ENCODE results near the gene URB1. TPM values are rescaled to one million over a fixed set of nuclear protein-coding genes. Genes with fewer than 3 reads are reported as not detected.

Gene URB1
- total and polyA plus RNA-seq, 8 donors, result 11.4 to 15.7 (median 14.2) TPM

- Histone ChIP-seq H3K27ac (no peak overlapping the region), H3K4me3 (no peak overlapping the region), H3K4me1 (no peaks in the 10 kb centered on the region), H3K9me3 (no peaks in the 10 kb centered on the region), H3K36me3 (peaks cover 0 to 40% of the 10 kb centered on the region in 2 donors), H3K27me3 (no peaks in the 10 kb centered on the region)
- TF ChIP-seq, protein P1, sequence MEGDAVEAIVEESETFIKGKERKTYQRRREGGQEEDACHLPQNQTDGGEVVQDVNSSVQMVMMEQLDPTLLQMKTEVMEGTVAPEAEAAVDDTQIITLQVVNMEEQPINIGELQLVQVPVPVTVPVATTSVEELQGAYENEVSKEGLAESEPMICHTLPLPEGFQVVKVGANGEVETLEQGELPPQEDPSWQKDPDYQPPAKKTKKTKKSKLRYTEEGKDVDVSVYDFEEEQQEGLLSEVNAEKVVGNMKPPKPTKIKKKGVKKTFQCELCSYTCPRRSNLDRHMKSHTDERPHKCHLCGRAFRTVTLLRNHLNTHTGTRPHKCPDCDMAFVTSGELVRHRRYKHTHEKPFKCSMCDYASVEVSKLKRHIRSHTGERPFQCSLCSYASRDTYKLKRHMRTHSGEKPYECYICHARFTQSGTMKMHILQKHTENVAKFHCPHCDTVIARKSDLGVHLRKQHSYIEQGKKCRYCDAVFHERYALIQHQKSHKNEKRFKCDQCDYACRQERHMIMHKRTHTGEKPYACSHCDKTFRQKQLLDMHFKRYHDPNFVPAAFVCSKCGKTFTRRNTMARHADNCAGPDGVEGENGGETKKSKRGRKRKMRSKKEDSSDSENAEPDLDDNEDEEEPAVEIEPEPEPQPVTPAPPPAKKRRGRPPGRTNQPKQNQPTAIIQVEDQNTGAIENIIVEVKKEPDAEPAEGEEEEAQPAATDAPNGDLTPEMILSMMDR (IDR thresholded peaks at IDR 0.05), result no peak
- ATAC-seq (no peak), DNase-seq (no peak)
- intact Hi-C loops (cut with DNase I), result no loop called here
These were observed 84.1 kb downstream of the URB1 start for GRCh38 chr21:32308696-32309095.

GRCh38 chr21:32307706-32308105 lies 85.1 kb downstream of the URB1 start:
- no peak overlapping the region for H3K4me3 ChIP-seq
- TF ChIP-seq, protein P1 (IDR thresholded peaks at IDR 0.05), result no peak
- H3K27me3 ChIP-seq, result no peaks in the 10 kb centered on the region
- DNase-seq (no peak), ATAC-seq (no peak)
- no peaks in the 10 kb centered on the region for H3K4me1 ChIP-seq
- intact Hi-C loops (cut with DNase I), result no loop called here
- H3K27ac ChIP-seq, result no peak overlapping the region
- H3K36me3 ChIP-seq, result peaks cover 0 to 30% of the 10 kb centered on the region in 2 donors
- H3K9me3 ChIP-seq, result no peaks in the 10 kb centered on the region

DNA sequence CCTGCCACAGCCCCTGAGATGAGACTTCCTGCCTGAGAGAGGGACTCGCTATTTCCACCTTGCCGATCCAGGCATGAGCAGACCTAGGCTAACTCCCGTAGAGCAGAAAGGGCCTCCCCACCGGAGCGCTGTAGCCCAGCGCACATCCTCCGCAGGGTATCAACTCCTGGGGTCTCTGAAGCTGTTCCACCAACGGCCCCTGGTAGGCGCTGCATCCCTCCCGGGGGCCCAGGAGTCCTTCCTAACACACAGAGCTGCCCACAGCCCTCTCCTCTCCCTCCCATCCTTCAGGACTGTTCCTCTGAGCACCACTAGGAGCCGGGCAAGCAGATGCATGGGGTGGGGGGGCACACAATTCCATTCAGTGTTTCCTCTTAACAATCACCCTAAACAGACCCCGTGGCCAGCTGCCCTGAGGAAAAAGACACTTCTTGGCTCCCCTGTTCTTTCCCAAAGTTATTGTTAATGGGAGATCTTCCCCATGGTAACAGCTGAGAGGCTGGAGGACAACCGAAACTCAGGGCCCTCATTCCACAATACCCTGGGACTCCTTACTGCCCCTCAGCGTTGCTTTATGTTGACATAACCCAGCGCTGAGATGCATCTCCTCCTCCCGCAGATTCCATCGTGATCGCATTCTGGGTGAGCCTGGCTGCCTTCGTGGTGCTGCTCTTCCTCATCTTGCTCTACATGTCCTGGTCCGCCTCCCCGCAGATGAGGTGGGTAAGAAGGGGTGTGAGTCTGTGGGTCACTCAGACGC lies 86.6 kb downstream of the URB1 start:
- ATAC-seq (no peak), DNase-seq (no peak)
- Histone ChIP-seq H3K9me3 (no peaks in the 10 kb centered on the region), H3K4me1 (no peaks in the 10 kb centered on the region), H3K27ac (no peak overlapping the region), H3K36me3 (peaks cover 0 to 15% of the 10 kb centered on the region in 2 donors), H3K27me3 (no peaks in the 10 kb centered on the region), H3K4me3 (no peak overlapping the region)
- intact Hi-C loops (cut with DNase I), result no loop called here
- TF ChIP-seq, protein P1 (IDR thresholded peaks at IDR 0.05), result no peak

DNA sequence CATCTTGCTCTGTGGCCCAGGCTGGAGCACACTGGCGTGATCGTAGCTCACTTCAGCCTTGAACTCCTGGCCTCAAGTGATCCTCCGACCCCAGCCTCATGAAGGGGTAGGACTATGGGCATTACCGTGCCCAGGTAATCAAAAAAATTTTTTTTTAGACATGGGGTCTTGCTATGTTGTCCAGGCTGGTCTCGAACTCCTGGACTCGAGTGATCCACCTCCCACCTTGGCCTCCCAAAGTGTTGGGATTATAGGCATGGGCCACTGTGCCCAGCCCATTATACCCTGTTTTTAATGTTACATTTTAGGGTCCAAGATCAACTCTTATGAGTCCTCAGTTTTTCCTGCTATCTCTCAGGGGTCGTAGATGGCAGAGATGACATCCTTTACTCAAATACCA lies 87.8 kb downstream of the URB1 start:
- H3K36me3 ChIP-seq, result peaks cover 0 to 10% of the 10 kb centered on the region in 2 donors
- H3K4me1 ChIP-seq, result no peaks in the 10 kb centered on the region
- TF ChIP-seq, protein P1 (IDR thresholded peaks at IDR 0.05), result no peak
- H3K9me3 ChIP-seq, result no peaks in the 10 kb centered on the region
- H3K27ac ChIP-seq, result no peak overlapping the region
- no peak for ATAC-seq
- DNase-seq, result no peak
- intact Hi-C loops (cut with DNase I), result no loop called here
- H3K4me3 ChIP-seq, result no peak overlapping the region
- no peaks in the 10 kb centered on the region for H3K27me3 ChIP-seq

- ATAC-seq, result no peak
These were observed 89.4 kb downstream of the URB1 start for GRCh38 chr21:32303385-32303784.

More at GRCh38 chr21:32303385-32303784, 89.4 kb downstream of the URB1 start:
- no peak for DNase-seq
- Histone ChIP-seq H3K36me3 (peaks cover 0 to 5% of the 10 kb centered on the region in 2 donors), H3K9me3 (no peaks in the 10 kb centered on the region), H3K27me3 (no peaks in the 10 kb centered on the region), H3K27ac (no peak overlapping the region), H3K4me3 (no peak overlapping the region), H3K4me1 (no peaks in the 10 kb centered on the region)
- TF ChIP-seq, protein P1 (IDR thresholded peaks at IDR 0.05), result no peak
- intact Hi-C loops (cut with DNase I), result no loop called here
